Kidney (tissue), 14 donors: ENCODE measurements around the gene RBPJ. TPM values are rescaled to one million over a fixed set of nuclear protein-coding genes. Genes with fewer than 3 reads are reported as not detected.

ENCODE experiments used
- DNase-seq, 5 donors: peaks; one replicate each; pipeline ENCODE4 v3.0.0-alpha.2; 2013 to 2020
- FAIRE-seq: peaks from 2 replicates; lab custom pipeline; 2012; peaks lifted over from hg19 to GRCh38; lab: Jason Lieb, UNC
- H3K27ac ChIP-seq, 2 donors: one replicate each; pipeline ENCODE4 v1.7.0; 2013; ENCODE audit warnings: low read depth in 2 of 2, low read length in 2 of 2, inconsistent platforms in 1 of 2
- H3K27me3 ChIP-seq: one replicate; pipeline ENCODE4 v1.7.1; 2013; ENCODE audit warnings: low read length, inconsistent platforms; ENCODE audit not compliant: control insufficient read depth, insufficient read depth
- H3K36me3 ChIP-seq, 3 donors: one replicate each; pipeline versions ENCODE4 v1.7.0 to v1.7.1; 2013; ENCODE audit warnings: low read length in 3 of 3, control low read depth in 1 of 3, inconsistent platforms in 1 of 3; ENCODE audit not compliant: insufficient read depth in 3 of 3, control insufficient read depth in 2 of 3
- H3K4me1 ChIP-seq, 3 donors: one replicate each; pipeline versions ENCODE4 v1.7.0 to v1.7.1; 2013; ENCODE audit warnings: low read length in 3 of 3, inconsistent platforms in 1 of 3, low read depth in 1 of 3; ENCODE audit not compliant: control insufficient read depth in 2 of 3, insufficient read depth in 2 of 3
- H3K4me3 ChIP-seq, 3 donors: one replicate each; pipeline versions ENCODE4 v1.7.0 to v1.8.1; 2013; ENCODE audit warnings: low read length in 3 of 3, control low read depth in 1 of 3, inconsistent platforms in 1 of 3
- H3K9ac ChIP-seq, 3 donors: one replicate each; pipeline versions ENCODE4 v1.7.0 to v1.7.1; 2013; ENCODE audit warnings: low read length in 3 of 3, control low read depth in 1 of 3, inconsistent platforms in 1 of 3
- H3K9me3 ChIP-seq, 3 donors: one replicate each; pipeline versions ENCODE4 v1.7.0 to v1.7.1; 2013; ENCODE audit warnings: low read length in 3 of 3, control low read depth in 1 of 3, inconsistent platforms in 1 of 3; ENCODE audit not compliant: control insufficient read depth in 2 of 3, insufficient read depth in 1 of 3
- intact Hi-C: fragments of 100-400 bp; cut with DNase I; formaldehyde crosslinking; loops from one replicate; pipeline ENCODE4 v1.11.1; 2022
- polyA plus RNA-seq: library from polyadenylated mRNA; stranded (reverse); fragments of 350-450 nt; fragmentation: Illumina TruSeq; extraction: RNeasy Lipid Tissue Mini Kit (QIAGEN cat#74804); gene quantifications from one replicate; pipeline ENCODE4 v1.2.3, GENCODE V29; 2014; ENCODE audit warnings: low read depth, low replicate concordance; ENCODE audit not compliant: insufficient read depth
- total RNA-seq: library from RNA; stranded (reverse); fragmentation: NEBNext Ultra II Directional; extraction: Animal tissue kit (Norgen Biotek cat#: 25700); gene quantifications from one replicate; pipeline ENCODE4 v1.2.1, GENCODE V29; 2021
- TF ChIP-seq, protein P1 (sequence below): IDR thresholded peaks from 3 replicates; pipeline ENCODE4 v1.5.1; 2012; ENCODE audit warnings: mild to moderate bottlenecking, moderate library complexity, borderline replicate concordance; ENCODE audit not compliant: insufficient read depth; ENCODE audit errors: extremely low read depth
- donor health status: control.
- donor health status: control.
- donor health status: control.
- donor health status: control.
- donor health status: control.
- donor health status: DM: yes; HTN: yes; CAD: no.
- donor health status: Normal renal cell carcinoma (clear cell type).

The RBPJ gene
- total and polyA plus RNA-seq, 2 donors from 2014 or later: 28.5 to 77.6 TPM

DNA sequence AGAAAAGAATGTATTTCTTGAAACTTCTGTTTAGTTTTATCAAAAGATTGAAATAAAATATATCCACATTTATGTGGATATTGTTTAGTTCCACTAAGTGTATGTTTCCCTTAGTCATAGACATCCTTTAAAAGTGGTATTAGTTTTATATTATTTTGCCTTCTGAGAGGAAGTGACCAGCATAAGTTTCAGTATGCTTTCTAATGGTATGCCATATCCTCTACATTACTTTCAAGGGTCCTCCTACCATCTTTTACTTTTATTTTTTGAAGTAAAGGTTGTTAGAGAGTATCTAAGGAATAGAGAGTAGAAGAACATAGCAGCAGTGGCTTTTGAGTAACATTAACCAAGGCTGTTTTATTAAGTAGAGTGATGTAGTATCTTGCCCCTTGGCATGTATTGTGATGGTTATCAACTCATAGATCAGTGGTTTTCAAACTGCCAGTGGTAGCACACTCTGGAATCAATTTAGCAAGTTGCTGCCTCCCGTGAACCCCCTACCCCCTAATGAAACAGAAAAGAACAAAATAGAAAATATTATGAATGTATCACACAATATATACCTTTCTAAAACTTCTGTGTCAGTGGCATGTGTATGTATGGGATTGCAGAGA, 44.8 kb downstream of the RBPJ start:
- no peak for FAIRE-seq
- Histone ChIP-seq H3K9me3 (no peaks in the 10 kb centered on the region), H3K27me3 (no peaks in the 10 kb centered on the region), H3K9ac (no peak overlapping the region), H3K4me1 (no peaks in the 10 kb centered on the region), H3K36me3 (no peaks in the 10 kb centered on the region), H3K4me3 (no peak overlapping the region), H3K27ac (no peak overlapping the region)
- DNase-seq: no peak
- intact Hi-C loops: no loop called here
- TF ChIP-seq, protein P1, sequence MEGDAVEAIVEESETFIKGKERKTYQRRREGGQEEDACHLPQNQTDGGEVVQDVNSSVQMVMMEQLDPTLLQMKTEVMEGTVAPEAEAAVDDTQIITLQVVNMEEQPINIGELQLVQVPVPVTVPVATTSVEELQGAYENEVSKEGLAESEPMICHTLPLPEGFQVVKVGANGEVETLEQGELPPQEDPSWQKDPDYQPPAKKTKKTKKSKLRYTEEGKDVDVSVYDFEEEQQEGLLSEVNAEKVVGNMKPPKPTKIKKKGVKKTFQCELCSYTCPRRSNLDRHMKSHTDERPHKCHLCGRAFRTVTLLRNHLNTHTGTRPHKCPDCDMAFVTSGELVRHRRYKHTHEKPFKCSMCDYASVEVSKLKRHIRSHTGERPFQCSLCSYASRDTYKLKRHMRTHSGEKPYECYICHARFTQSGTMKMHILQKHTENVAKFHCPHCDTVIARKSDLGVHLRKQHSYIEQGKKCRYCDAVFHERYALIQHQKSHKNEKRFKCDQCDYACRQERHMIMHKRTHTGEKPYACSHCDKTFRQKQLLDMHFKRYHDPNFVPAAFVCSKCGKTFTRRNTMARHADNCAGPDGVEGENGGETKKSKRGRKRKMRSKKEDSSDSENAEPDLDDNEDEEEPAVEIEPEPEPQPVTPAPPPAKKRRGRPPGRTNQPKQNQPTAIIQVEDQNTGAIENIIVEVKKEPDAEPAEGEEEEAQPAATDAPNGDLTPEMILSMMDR: no peak

DNA sequence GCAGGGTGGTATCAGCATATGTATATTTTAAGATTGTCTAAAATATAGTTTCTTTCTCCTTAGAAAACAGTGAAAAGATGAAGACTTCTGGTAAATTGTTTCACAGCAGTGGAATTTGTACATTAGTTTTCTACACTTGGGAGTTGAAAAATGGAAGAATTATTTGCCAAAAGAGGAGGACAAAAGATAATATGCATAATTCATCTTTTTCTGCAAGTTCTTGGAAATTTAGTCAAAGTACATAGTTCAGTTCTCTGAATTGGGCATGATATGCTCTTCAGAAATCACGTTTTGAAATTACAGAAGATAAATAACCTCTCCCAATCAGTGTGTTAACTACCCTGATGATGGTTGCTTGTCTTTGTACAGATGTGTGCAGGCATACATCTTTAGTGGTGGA, 47.0 kb downstream of the RBPJ start:
- Histone ChIP-seq H3K36me3 (no peaks in the 10 kb centered on the region), H3K27ac (no peak overlapping the region), H3K4me3 (no peak overlapping the region), H3K4me1 (peaks cover 0 to 4% (median 0%) of the 10 kb centered on the region in 3 donors), H3K9me3 (no peaks in the 10 kb centered on the region), H3K9ac (no peak overlapping the region), H3K27me3 (no peaks in the 10 kb centered on the region)
- DNase-seq (no peak), FAIRE-seq (no peak)
- intact Hi-C loops: no loop called here
- TF ChIP-seq, protein P1: no peak

DNA sequence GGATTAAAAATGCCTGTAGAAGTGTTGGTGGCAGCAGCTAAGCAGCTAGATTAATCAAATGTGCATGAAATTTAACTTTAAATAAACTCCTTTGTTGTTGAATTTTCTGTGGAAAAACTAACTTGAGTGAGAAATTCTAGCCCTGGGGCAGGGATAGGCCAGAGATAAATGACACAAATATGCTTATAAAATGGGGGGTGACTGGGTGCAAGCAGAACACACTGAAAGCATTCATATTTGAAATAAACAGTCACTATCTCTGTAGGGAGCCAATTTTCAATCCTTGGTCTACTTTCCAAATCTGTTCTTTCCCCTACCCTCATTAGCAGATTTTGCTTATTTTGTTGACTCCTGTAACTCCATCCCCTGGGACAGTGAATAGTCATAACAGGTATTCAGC, 47.9 kb downstream of the RBPJ start:
- Histone ChIP-seq H3K9ac (no peak overlapping the region), H3K27me3 (no peaks in the 10 kb centered on the region), H3K4me1 (peaks cover 0 to 6% (median 0%) of the 10 kb centered on the region in 3 donors), H3K27ac (no peak overlapping the region), H3K9me3 (no peaks in the 10 kb centered on the region), H3K36me3 (no peaks in the 10 kb centered on the region), H3K4me3 (no peak overlapping the region)
- intact Hi-C loops: no loop called here
- FAIRE-seq: no peak
- no peak for DNase-seq
- TF ChIP-seq, protein P1: no peak

DNA sequence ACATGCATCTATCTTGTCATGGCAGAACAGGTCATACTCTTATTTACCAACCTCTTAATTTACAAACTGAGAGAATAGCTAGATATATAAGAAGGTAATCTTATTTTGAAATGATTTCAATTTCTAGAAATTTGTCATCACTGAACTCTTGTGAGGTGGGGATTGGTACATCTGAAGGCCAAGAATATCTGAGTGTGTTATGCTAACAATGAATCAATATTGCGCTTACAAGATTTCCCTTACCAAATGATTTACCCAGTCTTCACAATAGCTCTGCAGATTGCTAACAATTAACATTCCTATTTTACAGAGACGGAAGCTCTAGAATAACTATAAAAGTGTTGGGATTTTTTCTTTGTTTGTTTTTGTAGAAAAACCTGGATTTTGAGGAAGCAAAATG, 48.3 kb downstream of the RBPJ start:
- FAIRE-seq (no peak), DNase-seq (no peak)
- Histone ChIP-seq H3K27me3 (no peaks in the 10 kb centered on the region), H3K4me3 (no peak overlapping the region), H3K9ac (no peak overlapping the region), H3K36me3 (no peaks in the 10 kb centered on the region), H3K9me3 (no peaks in the 10 kb centered on the region), H3K27ac (no peak overlapping the region), H3K4me1 (peaks cover 0 to 6% (median 0%) of the 10 kb centered on the region in 3 donors)
- TF ChIP-seq, protein P1: no peak
- intact Hi-C loops: no loop called here
